ENCODE measurements around the gene CYP2W1. TPM values are rescaled to one million over a fixed set of nuclear protein-coding genes. Genes with fewer than 3 reads are reported as not detected.
"Not testable (repeated sequence)": the region's sequence is repeated elsewhere in the genome, so short reads cannot be mapped to it uniquely, and the experiment has no call there.

The CYP2W1 gene
- total and polyA plus RNA-seq, 8 donors, result 0.12 to 0.76 (median 0.35) TPM; not detected in 1

GRCh38 chr7:960269-960871, 22.6 kb upstream of the CYP2W1 start:
- Histone ChIP-seq H3K9me3 (no peaks in the 10 kb centered on the region), H3K4me3 (no peak overlapping the region), H3K27me3 (no peaks in the 10 kb centered on the region), H3K27ac (no peak overlapping the region), H3K36me3 (no peaks in the 10 kb centered on the region), H3K4me1 (no peaks in the 10 kb centered on the region)
- TF ChIP-seq CTCF (IDR thresholded peaks at IDR 0.05), result no peak
- FAIRE-seq, result no peak
- intact Hi-C loops (cut with DNase I), result no loop called here
- WGBS, 2 donors, result 64 to 71% methylated on average over 31 of the region's 31 CpGs
- no peak for ATAC-seq
- DNase-seq, result peak in 3 of 6 donors; percentile 9 to 36 (median 27)

GRCh38 chr7:960972-961371, 22.0 kb upstream of the CYP2W1 start:
- 77 to 85% methylated on average over 13 of the region's 13 CpGs for WGBS, 2 donors
- H3K36me3 ChIP-seq; H3K27ac ChIP-seq; FAIRE-seq; ATAC-seq; H3K27me3 ChIP-seq; H3K4me1 ChIP-seq; H3K4me3 ChIP-seq; H3K9me3 ChIP-seq; intact Hi-C loops (cut with DNase I): not testable (repeated sequence)
- DNase-seq, result peak in 3 of 6 donors; percentile 3 to 15 (median 12)

- Histone ChIP-seq H3K27me3 (no peaks in the 10 kb centered on the region), H3K4me3 (no peak overlapping the region), H3K9me3 (no peaks in the 10 kb centered on the region), H3K27ac (no peak overlapping the region), H3K4me1 (no peaks in the 10 kb centered on the region), H3K36me3 (peaks cover 0 to 4% (median under 1%) of the 10 kb centered on the region in 3 donors)
- intact Hi-C loops (cut with DNase I), result no loop called here
- WGBS, 2 donors, result 90 to 91% methylated on average over 37 of the region's 37 CpGs
- ATAC-seq, result no peak
- peak in 3 of 6 donors; percentile 25 to 44 (median 34) for DNase-seq
- FAIRE-seq, result no peak
- no peak for TF ChIP-seq CTCF (IDR thresholded peaks at IDR 0.05)
Measured at GRCh38 chr7:961546-962400, 21.2 kb upstream of the CYP2W1 start.

GRCh38 chr7:962401-963081, 20.4 kb upstream of the CYP2W1 start:
- H3K4me1 ChIP-seq, result no peaks in the 10 kb centered on the region
- 85 to 93% methylated on average over 16 to 17 of the region's 17 CpGs for WGBS, 2 donors
- TF ChIP-seq CTCF (IDR thresholded peaks at IDR 0.05), result no peak
- ATAC-seq, result no peak
- peaks cover 0 to 12% (median 8%) of the 10 kb centered on the region in 3 donors for H3K36me3 ChIP-seq
- no peak overlapping the region for H3K4me3 ChIP-seq
- H3K27me3 ChIP-seq, result no peaks in the 10 kb centered on the region
- DNase-seq, result peak in 3 of 6 donors; percentile 26 to 47 (median 45)
- no peaks in the 10 kb centered on the region for H3K9me3 ChIP-seq
- intact Hi-C loops (cut with DNase I), result no loop called here
- FAIRE-seq, result no peak
- H3K27ac ChIP-seq, result no peak overlapping the region

All from pancreas (tissue), 10 donors.